ENCODE data around the gene S100A13. TPM values are rescaled to one million over a fixed set of nuclear protein-coding genes. Genes with fewer than 3 reads are reported as not detected.

Gene S100A13
- total RNA-seq, 2 donors from 2014 or later: 224 to 284 TPM

DNA sequence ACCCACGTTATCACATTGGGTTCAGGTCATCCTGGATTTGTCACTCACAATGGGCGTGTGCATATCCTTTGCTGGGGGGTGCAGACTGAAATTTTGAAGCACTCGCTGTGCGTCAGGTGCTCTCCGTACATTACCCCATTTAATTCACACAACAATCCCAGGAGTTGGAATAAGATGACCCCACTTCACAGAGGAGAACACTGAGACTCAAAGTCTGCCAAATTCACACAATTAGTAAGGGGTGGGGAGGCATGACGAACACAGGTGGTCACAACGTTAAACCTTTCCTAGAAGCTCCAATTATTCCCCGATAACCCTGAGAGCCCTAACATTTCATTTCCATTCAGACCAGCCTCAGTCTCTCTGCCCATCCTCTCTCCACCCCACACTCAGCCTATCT lies 57.8 kb downstream of the S100A13 start:
- no peak overlapping the region for H3K4me3 ChIP-seq (ENCODE audit: low read length)
- H3K27ac ChIP-seq (ENCODE audit: low read depth, low read length): no peak overlapping the region
- H3K27ac Mint-ChIP-seq: no peak overlapping the region
- H3K4me1 ChIP-seq (ENCODE audit: control insufficient read depth, insufficient read depth, low read length): peaks cover 11% of the 10 kb centered on the region
- peaks cover 8% of the 10 kb centered on the region for H3K9me3 ChIP-seq (ENCODE audit: control insufficient read depth, low read length)
- H3K36me3 ChIP-seq (ENCODE audit: control insufficient read depth, insufficient read depth, low read length): no peaks in the 10 kb centered on the region
- TF ChIP-seq, protein P1, sequence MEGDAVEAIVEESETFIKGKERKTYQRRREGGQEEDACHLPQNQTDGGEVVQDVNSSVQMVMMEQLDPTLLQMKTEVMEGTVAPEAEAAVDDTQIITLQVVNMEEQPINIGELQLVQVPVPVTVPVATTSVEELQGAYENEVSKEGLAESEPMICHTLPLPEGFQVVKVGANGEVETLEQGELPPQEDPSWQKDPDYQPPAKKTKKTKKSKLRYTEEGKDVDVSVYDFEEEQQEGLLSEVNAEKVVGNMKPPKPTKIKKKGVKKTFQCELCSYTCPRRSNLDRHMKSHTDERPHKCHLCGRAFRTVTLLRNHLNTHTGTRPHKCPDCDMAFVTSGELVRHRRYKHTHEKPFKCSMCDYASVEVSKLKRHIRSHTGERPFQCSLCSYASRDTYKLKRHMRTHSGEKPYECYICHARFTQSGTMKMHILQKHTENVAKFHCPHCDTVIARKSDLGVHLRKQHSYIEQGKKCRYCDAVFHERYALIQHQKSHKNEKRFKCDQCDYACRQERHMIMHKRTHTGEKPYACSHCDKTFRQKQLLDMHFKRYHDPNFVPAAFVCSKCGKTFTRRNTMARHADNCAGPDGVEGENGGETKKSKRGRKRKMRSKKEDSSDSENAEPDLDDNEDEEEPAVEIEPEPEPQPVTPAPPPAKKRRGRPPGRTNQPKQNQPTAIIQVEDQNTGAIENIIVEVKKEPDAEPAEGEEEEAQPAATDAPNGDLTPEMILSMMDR (conservative IDR thresholded peaks at IDR 0.05): no peak
- 95% methylated on average over 4 to 8 of the region's 8 CpGs for WGBS, 2 experiments (ENCODE audit: insufficient coverage in 1 of 2, insufficient read length in 1 of 2)
- peaks cover 29% of the 10 kb centered on the region for H3K4me1 Mint-ChIP-seq
- peaks cover 7% of the 10 kb centered on the region for H3K27me3 Mint-ChIP-seq (ENCODE audit: insufficient read depth)
- no peak for DNase-seq
- no peak overlapping the region for H3K4me3 Mint-ChIP-seq
- H3K9ac ChIP-seq (ENCODE audit: extremely low read depth, low read length, poor library complexity, severe bottlenecking): no peak overlapping the region
- peaks cover 17% of the 10 kb centered on the region for H3K9me3 Mint-ChIP-seq
- no peaks in the 10 kb centered on the region for H3K36me3 Mint-ChIP-seq (ENCODE audit: low read depth)
- H3K27me3 ChIP-seq (ENCODE audit: control insufficient read depth, insufficient read depth, low read length, poor library complexity, severe bottlenecking): no peaks in the 10 kb centered on the region

Other genes with a start within 250 kb of the S100A13 start
- gene S100A8, start 236.4 kb downstream of the S100A13 start, total RNA-seq: not detected
- gene S100A7A, start 211.0 kb downstream of the S100A13 start, total RNA-seq: not detected
- gene S100A7, start 166.9 kb downstream of the S100A13 start, total RNA-seq: not detected
- 1 to 10 TPM; 3.7 to 7.5 TPM for gene S100A6, start 91.5 kb downstream of the S100A13 start, total RNA-seq
- not detected for gene S100A5, start 86.6 kb downstream of the S100A13 start, total RNA-seq
- gene S100A4, start 81.7 kb downstream of the S100A13 start, total RNA-seq: 1 to 10 TPM; 4.9 to 6.2 TPM
- not detected for gene S100A3, start 78.2 kb downstream of the S100A13 start, total RNA-seq
- 1 to 10 TPM in 1 of 2 donors, under 1 TPM in 1; 0.92 to 3.1 TPM for gene S100A2, start 61.7 kb downstream of the S100A13 start, total RNA-seq
- gene S100A16, start 14.4 kb downstream of the S100A13 start, total RNA-seq: 100 to 1,000 TPM; 149 to 152 TPM
- 100 to 1,000 TPM in 1 of 2 donors, 10 to 100 TPM in 1; 53.8 to 119 TPM for gene S100A14, start 11.2 kb downstream of the S100A13 start, total RNA-seq
- gene S100A1, start 929 bp upstream of the S100A13 start, total RNA-seq: 1 to 10 TPM; 1.8 to 5.0 TPM
- 100 to 1,000 TPM in 1 of 2 donors, 10 to 100 TPM in 1; 98.4 to 117 TPM for gene CHTOP, start 6.6 kb upstream of the S100A13 start, total RNA-seq
- gene SNAPIN, start 31.2 kb upstream of the S100A13 start, total RNA-seq: 10 to 100 TPM; 23.5 to 25.5 TPM
- gene ILF2, start 43.5 kb upstream of the S100A13 start, total RNA-seq: 100 to 1,000 TPM; 280 to 315 TPM
- gene NPR1, start 51.2 kb upstream of the S100A13 start, total RNA-seq: 1 to 10 TPM; 2.7 to 4.5 TPM
- gene INTS3, start 100.5 kb upstream of the S100A13 start, total RNA-seq: 100 to 1,000 TPM in 1 of 2 donors, 10 to 100 TPM in 1; 94.4 to 117 TPM
- 10 to 100 TPM; 60.6 to 64.5 TPM for gene SLC27A3, start 147.9 kb upstream of the S100A13 start, total RNA-seq

All from endodermal cell (in vitro differentiated cells).